GM10248 (cell line): ENCODE data around the gene PDLIM5.

Source experiments
- CTCF ChIA-PET: fragments of 300-600 bp; sonication (Branson Sonifier 250); formaldehyde crosslinking; extraction: SDS; loops from one replicate; lab custom pipeline; 2021; ENCODE audit warnings: antibody characterized with exemption; lab: Yijun Ruan, JAX
- POLR2A ChIA-PET: fragments of 350-650 bp; sonication (Branson Sonifier 250); formaldehyde crosslinking; extraction: SDS; loops from one replicate; lab custom pipeline; 2020; ENCODE audit warnings: antibody characterized with exemption; lab: Yijun Ruan, JAX
- DNase-seq: peaks from one replicate; pipeline ENCODE4 v3.0.0; 2012; ENCODE audit errors: extremely low spot score
- CTCF ChIP-seq: IDR thresholded peaks from 2 replicates; pipeline ENCODE4 v1.5.1; 2012; ENCODE audit warnings: mild to moderate bottlenecking, low read depth; ENCODE audit errors: extremely low read depth, missing control alignments, control extremely low read depth

PDLIM5 gene

GRCh38 chr4:94447754-94448411, 3.9 kb upstream of the PDLIM5 start:
- no peak for TF ChIP-seq CTCF
- POLR2A ChIA-PET: no interaction called here
- CTCF ChIA-PET: interaction anchor here (0.7 kb wide), 1 partner anchor 19 kb away, joined by 3 read pairs; no protein-coding TSS in a partner anchor
- no peak for DNase-seq

DNA sequence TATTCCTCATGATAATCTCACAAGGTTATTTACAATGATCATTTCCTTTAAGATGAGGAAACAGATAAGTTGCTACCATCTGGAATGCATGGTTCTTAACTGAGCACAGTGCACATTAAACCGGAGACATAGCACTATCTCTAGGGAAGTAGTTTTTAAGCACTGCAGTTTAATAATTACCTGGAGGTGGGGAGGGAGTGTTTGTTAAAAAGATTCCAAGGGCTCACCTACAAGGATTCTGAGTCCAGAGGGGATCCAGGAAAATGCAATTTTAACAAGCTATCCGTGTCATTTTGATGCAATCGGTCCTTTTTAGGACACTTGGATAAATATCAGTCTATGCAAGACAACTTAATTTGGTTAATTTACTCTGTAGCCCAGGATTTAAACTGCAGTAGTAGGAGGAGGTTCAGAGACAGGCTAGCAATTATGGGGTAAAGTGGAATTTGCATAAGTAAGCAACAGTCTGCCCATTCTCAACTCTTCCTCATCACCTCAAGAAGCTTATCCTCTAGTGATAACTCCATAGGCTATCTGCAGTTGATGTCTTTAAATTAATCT, 2.8 kb upstream of the PDLIM5 start:
- no peak for TF ChIP-seq CTCF
- POLR2A ChIA-PET: no interaction called here
- no peak for DNase-seq
- CTCF ChIA-PET: interaction anchor here (1.1 to 1.7 kb wide), 3 partner anchors 18 to 42 kb away, joined by 3 to 5 read pairs (median 4); no protein-coding TSS in a partner anchor

DNA sequence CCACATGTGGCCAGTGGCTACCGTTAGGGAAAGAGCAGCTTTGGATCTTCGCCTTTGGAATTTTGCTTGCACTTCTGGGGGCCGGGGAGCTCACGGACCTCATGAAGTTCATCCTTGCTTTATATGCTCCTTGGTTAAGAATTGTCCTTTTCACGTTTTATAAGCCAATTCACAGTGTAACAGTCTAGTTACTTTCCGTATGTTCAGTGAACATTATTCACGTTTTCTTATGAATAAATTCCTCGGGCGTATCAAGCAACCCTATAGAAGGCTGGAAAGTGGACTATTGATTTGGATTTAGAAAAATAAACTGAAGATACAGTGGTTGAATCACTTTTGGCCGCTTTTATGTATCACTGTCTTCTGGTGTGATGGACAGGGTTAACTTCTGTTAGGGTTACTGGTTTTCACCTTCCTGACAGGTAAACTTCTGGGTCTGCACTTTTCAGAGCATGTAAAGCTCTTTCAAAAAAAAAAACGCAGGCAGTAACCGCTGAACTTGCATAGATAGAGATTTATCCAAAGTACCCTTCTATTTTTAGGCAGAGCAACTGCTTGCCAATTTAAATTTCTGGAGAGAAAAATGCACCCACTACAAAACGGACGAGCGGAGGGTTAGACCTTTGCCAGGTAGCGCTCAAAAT, 569 bp upstream of the PDLIM5 start:
- POLR2A ChIA-PET: no interaction called here
- DNase-seq: no peak
- CTCF ChIA-PET: interaction anchor here (1.4 kb wide), 1 partner anchor 23 kb away, joined by 3 read pairs; no protein-coding TSS in a partner anchor
- TF ChIP-seq CTCF: no peak

GRCh38 chr4:94452476-94453371, 982 bp downstream of the PDLIM5 start:
- peak; percentile 24 for DNase-seq
- ChIA-PET POLR2A (no interaction called here), CTCF (interaction anchor here (0.9 to 1.4 kb wide), 5 partner anchors 8 to 46 kb away, joined by 3 to 6 read pairs (median 3); no protein-coding TSS in a partner anchor)
- TF ChIP-seq CTCF: no peak

- POLR2A ChIA-PET: no interaction called here
These were observed 1.7 kb downstream of the PDLIM5 start for GRCh38 chr4:94453391-94453963.

More at GRCh38 chr4:94453391-94453963, 1.7 kb downstream of the PDLIM5 start:
- TF ChIP-seq CTCF: no peak
- DNase-seq: no peak
- CTCF ChIA-PET: interaction anchor here (0.9 to 2.4 kb wide), 3 partner anchors 10 to 46 kb away, joined by 3 to 6 read pairs (median 4); no protein-coding TSS in a partner anchor
